ENCODE measurements around the gene TTC7B. TPM values are rescaled to one million over a fixed set of nuclear protein-coding genes. Genes with fewer than 3 reads are reported as not detected.
A peak's percentile ranks its signal among the peaks of the same experiment; 100 is the strongest.

TTC7B gene
- total RNA-seq, 2 donors from 2014 or later: 5.2 to 10.2 TPM

DNA sequence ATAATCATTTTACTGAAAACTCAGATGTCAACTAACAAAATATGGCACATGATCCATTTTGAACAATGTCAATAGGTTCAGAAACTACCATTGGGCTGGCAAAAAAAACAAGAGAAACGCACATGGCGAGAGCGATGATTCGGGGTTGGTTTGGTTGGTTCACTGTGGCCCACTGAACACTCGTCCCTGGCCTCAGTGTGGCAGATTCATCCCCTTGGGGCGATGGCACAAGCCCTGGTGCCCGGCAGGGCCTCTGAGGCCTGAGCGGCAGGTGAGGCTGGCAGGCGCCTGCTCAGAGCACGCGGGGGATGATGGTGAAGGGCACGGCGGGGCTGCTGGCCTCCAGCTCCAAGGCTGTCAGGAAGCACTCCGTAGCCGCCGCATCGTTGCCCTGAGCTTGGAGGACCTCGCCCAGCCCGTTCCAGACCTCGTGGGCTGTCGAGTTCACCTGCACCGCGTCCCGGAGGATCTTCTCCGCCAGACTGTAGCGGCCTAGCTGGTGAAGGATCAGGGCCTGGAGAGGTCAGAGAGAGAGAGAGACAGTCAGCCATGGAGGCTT, 275.1 kb downstream of the TTC7B start:
- ATAC-seq (replicated peaks): no peak

DNA sequence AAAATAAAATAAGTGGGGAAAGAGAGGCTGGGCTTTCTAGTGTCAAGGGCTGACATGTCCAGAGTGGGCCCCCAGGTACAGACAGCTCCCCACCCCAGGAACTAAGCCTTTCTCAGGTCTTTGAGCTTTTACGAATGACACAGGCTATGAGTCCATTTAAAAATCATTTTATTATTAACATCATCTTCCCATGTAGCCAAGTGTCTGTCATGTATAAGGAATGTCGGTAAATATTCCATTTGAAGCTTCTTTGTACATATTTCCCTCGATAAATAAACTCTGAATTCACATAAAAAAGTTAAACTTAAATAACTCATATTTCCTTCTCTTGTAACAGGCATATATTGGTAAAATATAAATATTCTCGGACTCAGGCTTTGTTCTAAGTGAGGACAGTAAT, 275.8 kb downstream of the TTC7B start:
- Mint-ChIP-seq H3K36me3 (ENCODE audit: low read depth) (no peaks in the 10 kb centered on the region), H3K27ac (no peak overlapping the region), H3K27me3 (no peaks in the 10 kb centered on the region), H3K4me1 (no peaks in the 10 kb centered on the region), H3K4me3 (no peak overlapping the region), H3K9me3 (no peaks in the 10 kb centered on the region)
- ATAC-seq (replicated peaks): no peak

More for the DNA sequence above, 275.1 kb downstream of the TTC7B start:
- Mint-ChIP-seq H3K36me3 (ENCODE audit: low read depth) (no peaks in the 10 kb centered on the region), H3K9me3 (no peaks in the 10 kb centered on the region), H3K27me3 (no peaks in the 10 kb centered on the region), H3K27ac (no peak overlapping the region), H3K4me1 (no peaks in the 10 kb centered on the region), H3K4me3 (no peak overlapping the region)

GRCh38 chr14:90539996-90540395, 276.2 kb downstream of the TTC7B start:
- Mint-ChIP-seq H3K4me1 (no peaks in the 10 kb centered on the region), H3K27me3 (no peaks in the 10 kb centered on the region), H3K9me3 (no peaks in the 10 kb centered on the region), H3K27ac (no peak overlapping the region), H3K4me3 (no peak overlapping the region), H3K36me3 (ENCODE audit: low read depth) (no peaks in the 10 kb centered on the region)
- no peak for ATAC-seq (replicated peaks)

GRCh38 chr14:90539496-90539775, 276.8 kb downstream of the TTC7B start:
- no peak for ATAC-seq (replicated peaks)
- H3K9me3 Mint-ChIP-seq: no peaks in the 10 kb centered on the region
- no peaks in the 10 kb centered on the region for H3K4me1 Mint-ChIP-seq
- H3K27me3 Mint-ChIP-seq: peaks cover under 1% of the 10 kb centered on the region
- no peak overlapping the region for H3K27ac Mint-ChIP-seq
- H3K36me3 Mint-ChIP-seq (ENCODE audit: low read depth): no peaks in the 10 kb centered on the region
- H3K4me3 Mint-ChIP-seq: no peak overlapping the region

DNA sequence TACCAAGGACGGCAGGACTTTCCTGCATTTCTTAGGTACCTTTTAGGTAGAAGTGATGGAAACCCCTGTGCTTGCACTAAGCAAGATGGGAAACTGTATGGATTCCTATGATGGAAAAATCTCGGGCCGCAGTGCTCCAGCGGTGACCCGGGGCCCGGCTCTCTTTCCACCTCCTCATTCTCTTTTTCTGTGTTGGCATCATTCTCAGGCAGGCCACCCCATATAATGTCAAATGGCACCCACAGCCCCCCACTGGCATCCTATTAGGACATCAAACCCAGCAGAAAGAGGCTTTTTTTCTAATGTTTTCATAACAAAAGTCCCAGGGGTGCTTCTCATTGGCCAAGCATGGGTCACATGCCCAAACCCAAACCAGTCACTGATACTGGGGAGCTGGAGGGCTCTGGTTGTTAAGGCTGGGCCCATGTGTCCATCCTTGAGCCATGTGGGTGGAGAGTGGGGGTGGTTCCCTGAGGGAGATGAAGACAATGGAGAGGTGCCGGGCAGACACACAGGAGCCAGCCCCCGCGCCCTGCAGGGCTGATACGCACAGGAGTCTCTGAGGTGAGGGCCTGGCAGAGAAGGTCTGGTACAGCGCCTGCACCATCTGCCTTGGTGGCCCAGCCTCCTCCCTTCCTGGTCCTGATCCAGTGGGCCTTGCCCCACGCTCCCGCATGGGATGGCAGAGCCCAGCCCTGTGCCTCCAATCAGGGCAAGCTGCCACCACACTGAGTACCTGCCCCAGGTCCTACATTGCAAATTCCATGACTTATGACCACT, 277.3 kb downstream of the TTC7B start:
- Mint-ChIP-seq H3K4me1 (peaks cover 3% of the 10 kb centered on the region), H3K27me3 (peaks cover 4% of the 10 kb centered on the region), H3K9me3 (no peaks in the 10 kb centered on the region), H3K4me3 (no peak overlapping the region), H3K36me3 (ENCODE audit: low read depth) (no peaks in the 10 kb centered on the region), H3K27ac (no peak overlapping the region)
- ATAC-seq (replicated peaks): no peak

- no peak overlapping the region for H3K4me3 Mint-ChIP-seq
- no peak overlapping the region for H3K27ac Mint-ChIP-seq
- ATAC-seq (replicated peaks): no peak
- H3K4me1 Mint-ChIP-seq: peaks cover 3% of the 10 kb centered on the region
- peaks cover 4% of the 10 kb centered on the region for H3K27me3 Mint-ChIP-seq
- H3K36me3 Mint-ChIP-seq (ENCODE audit: low read depth): no peaks in the 10 kb centered on the region
- no peaks in the 10 kb centered on the region for H3K9me3 Mint-ChIP-seq
These were observed 278.1 kb downstream of the TTC7B start for GRCh38 chr14:90538095-90538494.

DNA sequence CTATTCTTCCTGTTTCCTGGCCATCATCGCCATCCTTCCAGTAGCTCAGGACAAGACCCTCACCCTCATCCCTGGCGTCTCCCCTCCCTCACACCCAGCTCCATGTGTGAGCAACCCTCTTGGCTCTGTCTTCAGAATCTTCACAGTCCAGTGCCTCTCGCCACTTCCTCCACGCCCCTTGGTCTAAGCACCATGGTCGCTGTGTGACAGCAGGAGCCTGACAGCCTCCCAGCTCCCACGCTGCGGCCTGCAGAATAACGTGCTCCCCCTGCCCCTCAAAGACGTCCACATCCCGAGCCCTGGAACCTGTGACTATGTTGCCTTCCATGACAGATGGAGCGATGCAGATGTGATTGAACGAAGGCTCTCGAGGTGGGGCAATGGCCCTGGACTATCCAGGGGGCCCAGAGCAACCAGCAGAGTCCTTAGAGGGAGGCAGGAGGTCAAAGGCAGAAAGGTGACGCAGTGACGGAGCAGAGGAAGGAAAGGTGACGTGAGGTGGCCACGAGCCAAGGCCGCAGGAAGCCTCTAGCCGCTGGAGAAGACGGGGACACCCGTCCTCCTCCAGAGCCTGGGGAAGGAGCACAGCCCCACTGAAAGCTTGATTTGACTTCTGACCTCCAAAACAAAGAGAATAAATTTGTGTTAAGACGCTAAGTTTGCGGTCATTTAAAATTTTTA, 279.6 kb downstream of the TTC7B start:
- Mint-ChIP-seq H3K4me3 (no peak overlapping the region), H3K27ac (no peak overlapping the region), H3K4me1 (peaks cover 3% of the 10 kb centered on the region), H3K9me3 (no peaks in the 10 kb centered on the region), H3K27me3 (peaks cover 4% of the 10 kb centered on the region), H3K36me3 (ENCODE audit: low read depth) (no peaks in the 10 kb centered on the region)
- no peak for ATAC-seq (replicated peaks)

DNA sequence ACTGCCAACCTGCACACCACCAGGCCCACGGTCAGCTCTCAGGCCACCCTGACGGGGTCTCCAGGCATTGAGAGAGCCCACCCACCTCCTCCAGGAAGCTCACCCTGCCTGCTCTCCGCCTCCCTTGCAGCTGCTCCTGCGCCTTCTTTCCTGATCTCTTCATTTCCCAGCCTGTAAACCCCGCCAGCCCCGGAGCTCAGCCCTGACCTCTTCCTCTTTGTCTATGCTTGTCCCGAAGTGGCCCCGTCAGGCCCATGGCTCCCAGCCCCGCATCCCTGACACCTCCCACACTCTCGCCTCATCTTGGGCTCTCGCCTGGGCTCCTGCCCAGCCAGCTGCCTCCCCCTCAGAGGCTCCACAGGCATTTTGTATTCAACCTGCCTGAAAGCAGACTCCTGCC, 280.1 kb downstream of the TTC7B start:
- H3K27me3 Mint-ChIP-seq: peaks cover 4% of the 10 kb centered on the region
- no peak overlapping the region for H3K27ac Mint-ChIP-seq
- no peak overlapping the region for H3K4me3 Mint-ChIP-seq
- peaks cover 3% of the 10 kb centered on the region for H3K4me1 Mint-ChIP-seq
- H3K9me3 Mint-ChIP-seq: no peaks in the 10 kb centered on the region
- no peaks in the 10 kb centered on the region for H3K36me3 Mint-ChIP-seq (ENCODE audit: low read depth)
- no peak for ATAC-seq (replicated peaks)

- H3K4me3 Mint-ChIP-seq: no peak overlapping the region
- H3K4me1 Mint-ChIP-seq: peaks cover 3% of the 10 kb centered on the region
- no peak overlapping the region for H3K27ac Mint-ChIP-seq
- ATAC-seq (replicated peaks): no peak
- no peaks in the 10 kb centered on the region for H3K9me3 Mint-ChIP-seq
- peaks cover 4% of the 10 kb centered on the region for H3K27me3 Mint-ChIP-seq
- H3K36me3 Mint-ChIP-seq (ENCODE audit: low read depth): no peaks in the 10 kb centered on the region
These were observed 280.6 kb downstream of the TTC7B start for GRCh38 chr14:90535556-90536090.

GRCh38 chr14:90534838-90535555, 281.2 kb downstream of the TTC7B start:
- Mint-ChIP-seq H3K36me3 (ENCODE audit: low read depth) (no peaks in the 10 kb centered on the region), H3K27ac (no peak overlapping the region), H3K9me3 (no peaks in the 10 kb centered on the region), H3K27me3 (peaks cover 4% of the 10 kb centered on the region), H3K4me3 (no peak overlapping the region), H3K4me1 (peaks cover 3% of the 10 kb centered on the region)
- ATAC-seq (replicated peaks): no peak

DNA sequence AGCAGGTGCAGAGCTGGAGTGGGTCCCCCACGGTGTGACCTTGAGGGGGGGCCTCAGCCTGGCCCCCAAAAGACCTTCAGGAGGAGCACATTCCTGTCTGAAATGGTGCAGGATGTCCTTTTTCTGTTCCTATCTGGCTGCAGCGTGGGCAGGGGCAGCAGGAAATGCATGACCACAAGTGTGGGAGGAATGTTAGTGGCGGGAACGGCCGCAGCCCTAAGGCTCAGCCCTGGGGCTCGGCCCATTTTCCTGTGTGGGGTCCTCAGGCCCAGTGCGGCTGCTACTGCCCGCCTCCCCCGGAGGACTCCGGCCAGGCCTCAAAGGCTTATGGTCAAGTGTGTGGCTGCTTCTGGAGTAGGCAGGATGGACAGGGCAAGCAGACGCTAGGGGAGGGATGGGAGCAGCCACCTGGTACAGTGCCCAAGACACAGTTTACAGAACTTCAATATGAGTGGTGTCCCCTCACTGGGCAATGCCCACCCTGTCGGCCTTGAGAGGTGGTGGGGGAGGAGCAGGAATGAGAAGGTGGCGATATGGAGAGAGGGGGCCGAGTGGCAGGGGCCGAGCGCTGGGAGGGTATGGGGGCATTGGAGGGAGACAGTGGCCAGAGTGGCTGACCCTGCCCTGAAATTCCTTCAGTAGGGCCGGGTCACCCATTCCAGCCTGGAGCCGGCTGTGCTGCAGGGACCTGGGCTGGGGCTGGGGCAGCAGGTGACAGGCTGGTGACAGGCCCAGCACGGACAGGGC, 282.0 kb downstream of the TTC7B start:
- peak; percentile 61 for ATAC-seq (replicated peaks)
- Mint-ChIP-seq H3K4me3 (no peak overlapping the region), H3K4me1 (peaks cover 3% of the 10 kb centered on the region), H3K27ac (no peak overlapping the region), H3K36me3 (ENCODE audit: low read depth) (no peaks in the 10 kb centered on the region), H3K27me3 (peaks cover 4% of the 10 kb centered on the region), H3K9me3 (no peaks in the 10 kb centered on the region)

DNA sequence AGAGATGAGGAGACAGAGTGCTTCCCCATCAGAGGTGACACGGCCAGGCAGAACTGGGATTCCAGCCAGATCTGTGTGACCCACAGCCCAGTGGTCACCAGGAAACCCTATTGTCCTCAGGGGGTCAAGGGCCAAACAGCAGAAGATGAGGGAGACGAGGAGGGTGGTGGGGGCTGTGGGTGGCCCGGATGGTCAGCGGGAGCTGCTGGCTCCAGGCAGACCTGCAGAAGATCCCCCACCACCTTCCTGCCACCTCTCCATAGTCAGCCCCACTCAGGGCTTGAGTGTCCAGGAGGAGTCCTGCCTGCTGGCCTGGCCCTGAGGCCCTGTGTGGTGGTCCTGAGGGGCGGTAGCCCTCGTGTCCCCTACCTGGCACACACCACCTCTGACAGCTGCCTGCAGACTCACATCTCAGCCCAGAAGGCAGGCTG, 282.6 kb downstream of the TTC7B start:
- ATAC-seq (replicated peaks): peak; percentile 34
- no peaks in the 10 kb centered on the region for H3K36me3 Mint-ChIP-seq (ENCODE audit: low read depth)

DNA sequence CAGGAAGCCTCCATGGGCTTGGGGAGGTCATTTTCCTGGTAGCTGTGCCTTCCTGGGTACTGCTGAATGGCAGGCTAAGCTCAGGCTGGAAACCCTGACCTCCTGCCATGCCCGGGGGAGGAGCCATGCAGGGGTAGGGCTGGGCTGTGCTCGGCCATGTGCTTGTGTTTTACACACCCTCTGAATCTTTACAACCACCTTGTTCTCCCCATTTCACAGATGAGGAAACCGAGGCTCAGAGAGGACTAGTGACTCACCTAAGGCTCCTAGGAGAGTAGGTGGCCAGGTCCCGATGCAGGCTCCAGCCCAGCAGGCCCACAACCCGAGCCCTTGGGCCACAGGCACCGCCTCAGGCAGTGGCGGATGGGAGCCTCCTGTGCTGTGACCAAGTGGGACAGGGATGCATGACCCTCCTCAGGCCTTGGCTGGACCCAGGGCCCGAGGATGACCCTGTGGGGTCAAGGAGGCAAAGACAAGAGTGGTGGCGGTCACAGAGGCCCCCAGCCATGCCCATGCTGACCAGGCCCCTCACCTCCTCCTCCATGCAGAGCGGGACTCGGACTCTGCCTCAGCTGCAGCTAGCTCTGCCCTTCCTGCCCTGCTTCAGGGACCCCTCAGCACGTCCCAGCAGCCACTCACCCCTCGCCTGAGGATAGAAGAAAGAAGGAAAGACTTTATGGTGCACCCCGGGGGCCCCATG, 283.3 kb downstream of the TTC7B start:
- H3K27me3 Mint-ChIP-seq: peaks cover 12% of the 10 kb centered on the region
- H3K4me1 Mint-ChIP-seq: peaks cover 3% of the 10 kb centered on the region
- ATAC-seq (replicated peaks): no peak
- peaks cover 4% of the 10 kb centered on the region for H3K9me3 Mint-ChIP-seq
- no peak overlapping the region for H3K4me3 Mint-ChIP-seq
- no peak overlapping the region for H3K27ac Mint-ChIP-seq
- H3K36me3 Mint-ChIP-seq (ENCODE audit: low read depth): no peaks in the 10 kb centered on the region

More for the DNA sequence above, 282.6 kb downstream of the TTC7B start:
- Mint-ChIP-seq H3K27me3 (peaks cover 10% of the 10 kb centered on the region), H3K4me1 (peaks cover 3% of the 10 kb centered on the region), H3K27ac (no peak overlapping the region), H3K4me3 (no peak overlapping the region), H3K9me3 (peaks cover 1% of the 10 kb centered on the region)

Measured in activated T-helper 17 cell treated with anti-CD3 and anti-CD28 coated beads, Interleukin-2, amount 50 U/mL, for 72 hours (primary cell).